Measurements from ENCODE around the gene FAM171A2. TPM values are rescaled to one million over a fixed set of nuclear protein-coding genes. Genes with fewer than 3 reads are reported as not detected.
"Not testable (repeated sequence)": the region's sequence is repeated elsewhere in the genome, so short reads cannot be mapped to it uniquely, and the experiment has no call there.

Gene FAM171A2
- total and polyA plus RNA-seq, 8 donors = 0.24 to 1.3 (median 0.69) TPM

DNA sequence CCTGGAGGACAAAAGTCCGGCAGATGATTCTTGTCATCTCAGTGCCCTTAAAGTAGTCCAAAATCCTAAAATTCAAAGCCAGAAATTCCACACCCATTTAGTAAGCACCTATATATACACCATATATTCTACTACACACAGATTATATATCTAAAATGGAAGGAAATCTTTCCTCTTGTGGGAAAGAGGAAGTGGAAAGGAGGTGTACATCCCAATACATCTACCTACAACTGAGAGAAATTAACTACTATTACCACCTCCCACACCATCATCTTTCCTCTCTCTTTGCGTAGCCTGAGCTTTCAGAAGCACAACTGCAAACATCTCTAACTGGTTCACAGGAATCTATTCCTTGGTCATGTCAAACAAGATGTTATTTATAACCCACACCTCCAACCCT, 31.2 kb upstream of the FAM171A2 start:
- Histone ChIP-seq H3K36me3 (peaks cover 0 to 12% (median 0%) of the 10 kb centered on the region in 3 donors), H3K9me3 (no peaks in the 10 kb centered on the region), H3K27me3 (no peaks in the 10 kb centered on the region), H3K4me1 (no peaks in the 10 kb centered on the region), H3K27ac (no peak overlapping the region), H3K4me3 (no peak overlapping the region)
- no peak for ATAC-seq
- intact Hi-C loops (cut with DNase I) = no loop called here
- TF ChIP-seq, protein P1, sequence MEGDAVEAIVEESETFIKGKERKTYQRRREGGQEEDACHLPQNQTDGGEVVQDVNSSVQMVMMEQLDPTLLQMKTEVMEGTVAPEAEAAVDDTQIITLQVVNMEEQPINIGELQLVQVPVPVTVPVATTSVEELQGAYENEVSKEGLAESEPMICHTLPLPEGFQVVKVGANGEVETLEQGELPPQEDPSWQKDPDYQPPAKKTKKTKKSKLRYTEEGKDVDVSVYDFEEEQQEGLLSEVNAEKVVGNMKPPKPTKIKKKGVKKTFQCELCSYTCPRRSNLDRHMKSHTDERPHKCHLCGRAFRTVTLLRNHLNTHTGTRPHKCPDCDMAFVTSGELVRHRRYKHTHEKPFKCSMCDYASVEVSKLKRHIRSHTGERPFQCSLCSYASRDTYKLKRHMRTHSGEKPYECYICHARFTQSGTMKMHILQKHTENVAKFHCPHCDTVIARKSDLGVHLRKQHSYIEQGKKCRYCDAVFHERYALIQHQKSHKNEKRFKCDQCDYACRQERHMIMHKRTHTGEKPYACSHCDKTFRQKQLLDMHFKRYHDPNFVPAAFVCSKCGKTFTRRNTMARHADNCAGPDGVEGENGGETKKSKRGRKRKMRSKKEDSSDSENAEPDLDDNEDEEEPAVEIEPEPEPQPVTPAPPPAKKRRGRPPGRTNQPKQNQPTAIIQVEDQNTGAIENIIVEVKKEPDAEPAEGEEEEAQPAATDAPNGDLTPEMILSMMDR (IDR thresholded peaks at IDR 0.05) = no peak
- FAIRE-seq = no peak
- WGBS, 2 donors = 97 to 100% methylated on average over 2 of the region's 2 CpGs
- DNase-seq = no peak

DNA sequence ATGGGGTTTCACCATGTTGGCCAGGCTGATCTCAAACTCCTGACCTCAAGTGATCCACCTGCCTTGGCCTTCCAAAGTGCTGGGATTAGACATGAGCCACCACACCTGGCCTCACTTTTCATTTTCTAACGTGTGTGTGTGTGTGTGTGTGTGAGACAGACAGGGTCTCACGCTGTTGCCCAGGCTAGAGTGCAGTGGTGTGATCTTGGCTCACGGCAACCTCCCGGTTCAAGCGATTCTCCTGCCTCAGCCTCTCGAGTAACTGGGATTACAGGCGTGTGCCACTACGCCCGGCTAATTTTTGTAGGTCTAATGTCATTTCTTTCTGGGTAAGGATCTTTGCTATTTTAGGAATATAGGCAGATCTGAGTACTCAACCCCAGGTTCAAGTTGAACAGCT, 30.5 kb upstream of the FAM171A2 start:
- H3K36me3 ChIP-seq; H3K9me3 ChIP-seq; H3K27me3 ChIP-seq; intact Hi-C loops (cut with DNase I); H3K4me3 ChIP-seq; H3K4me1 ChIP-seq; FAIRE-seq; ATAC-seq; H3K27ac ChIP-seq: not testable (repeated sequence)
- 89 to 91% methylated on average over 9 of the region's 9 CpGs for WGBS, 2 donors
- DNase-seq = peak in 1 of 6 donors; percentile 18

DNA sequence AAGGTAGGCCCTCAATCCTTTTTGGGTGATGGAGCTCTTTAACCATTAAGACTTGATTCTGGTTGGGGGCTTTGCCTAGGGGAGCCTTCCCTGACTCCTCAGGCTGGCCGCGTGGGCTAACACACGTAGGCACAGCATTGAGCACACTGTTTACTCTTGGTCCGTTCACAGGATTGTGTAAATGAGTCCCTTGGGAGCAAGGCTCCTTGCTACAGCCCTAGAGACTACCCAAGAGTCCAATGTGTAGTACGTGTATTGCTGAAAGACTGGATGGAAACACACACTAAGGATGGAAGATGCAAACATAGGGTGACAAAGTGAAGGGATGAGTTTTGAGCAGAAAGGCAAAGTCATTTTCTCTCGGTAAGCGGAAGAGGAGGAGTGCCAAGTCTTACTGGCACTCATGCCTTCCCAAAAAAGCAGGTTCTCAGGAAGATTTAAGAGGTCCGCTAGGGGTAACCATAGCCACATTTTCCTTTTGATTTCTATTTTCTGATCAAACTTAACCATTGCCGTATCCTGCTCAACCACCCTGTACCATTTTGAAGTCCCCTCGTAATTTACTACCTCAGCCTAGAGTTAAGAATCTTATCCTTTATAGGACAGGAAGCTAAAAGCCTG, 26.7 kb upstream of the FAM171A2 start:
- TF ChIP-seq, protein P1 (IDR thresholded peaks at IDR 0.05) = no peak
- no peak overlapping the region for H3K4me3 ChIP-seq
- FAIRE-seq = no peak
- ATAC-seq = no peak
- H3K27ac ChIP-seq = no peak overlapping the region
- no peaks in the 10 kb centered on the region for H3K36me3 ChIP-seq
- WGBS, 2 donors = 70 to 73% methylated on average over 10 of the region's 10 CpGs
- no peaks in the 10 kb centered on the region for H3K27me3 ChIP-seq
- no peaks in the 10 kb centered on the region for H3K9me3 ChIP-seq
- peaks cover 0 to 3% (median 0%) of the 10 kb centered on the region in 3 donors for H3K4me1 ChIP-seq
- DNase-seq = no peak
- intact Hi-C loops (cut with DNase I) = no loop called here

DNA sequence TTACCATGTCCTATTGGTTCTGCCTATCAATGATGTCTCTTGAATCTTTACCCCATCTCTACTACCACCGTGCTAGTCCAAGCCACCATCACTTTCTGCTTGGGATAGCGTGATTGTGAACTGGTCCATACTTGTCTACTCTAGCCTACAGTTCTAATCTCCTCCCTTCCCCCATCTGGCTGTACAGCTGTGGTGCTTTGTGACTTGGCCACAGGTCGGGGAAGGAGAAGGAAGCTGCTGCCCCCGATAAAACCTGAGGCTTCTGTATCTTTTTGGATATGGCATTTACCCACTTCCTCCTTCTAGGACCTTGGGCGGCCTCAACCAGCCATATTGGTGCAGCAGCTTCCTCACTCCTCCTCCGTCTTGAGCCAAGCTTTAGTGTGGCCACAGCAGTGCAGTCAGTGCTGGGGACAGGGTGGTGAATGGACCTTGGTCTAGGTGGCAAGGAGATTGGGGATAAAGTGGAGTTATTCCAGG, 26.1 kb upstream of the FAM171A2 start:
- Histone ChIP-seq H3K9me3 (no peaks in the 10 kb centered on the region), H3K27me3 (no peaks in the 10 kb centered on the region), H3K4me1 (peaks cover 0 to 3% (median 0%) of the 10 kb centered on the region in 3 donors), H3K36me3 (no peaks in the 10 kb centered on the region), H3K27ac (no peak overlapping the region), H3K4me3 (no peak overlapping the region)
- WGBS, 2 donors = 84 to 85% methylated on average over 6 of the region's 6 CpGs
- ATAC-seq = no peak
- no peak for FAIRE-seq
- TF ChIP-seq, protein P1 (IDR thresholded peaks at IDR 0.05) = no peak
- DNase-seq = peak in 1 of 6 donors; percentile 24
- intact Hi-C loops (cut with DNase I) = no loop called here

DNA sequence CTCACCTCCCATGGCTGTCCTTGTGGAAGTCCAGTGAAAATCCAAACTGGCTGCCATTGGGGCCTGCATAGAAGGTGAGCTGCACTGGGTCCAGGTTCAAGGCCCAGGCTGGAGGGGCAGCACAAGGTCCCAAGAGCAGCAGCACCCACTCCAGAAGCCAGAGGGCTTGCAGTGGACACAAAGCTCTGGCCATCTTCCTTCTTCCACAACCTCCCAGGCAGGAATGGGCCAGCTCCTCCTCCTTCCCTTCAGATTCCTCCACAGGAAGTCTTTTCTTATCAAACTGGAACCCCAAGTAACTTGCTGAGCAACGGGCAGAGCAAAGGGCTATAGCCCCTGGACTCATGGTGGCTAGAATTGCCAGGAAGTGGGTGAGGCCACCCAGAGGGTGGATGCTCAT, 25.6 kb upstream of the FAM171A2 start, which contains the start of gene ITGA2B:
TSS of gene ITGA2B (minus strand) at position 369 of the 400 bp plus-strand sequence. CDS start at position 193, 176 bp downstream.
- intact Hi-C loops (cut with DNase I) = no loop called here
- ATAC-seq (no peak), DNase-seq (peak in 1 of 6 donors; percentile 27), FAIRE-seq (no peak)
- no peak within 1 kb of the TSS for H3K4me3 ChIP-seq
- WGBS, 2 donors = 35 to 60% methylated on average over 1 of the region's 1 CpG
- H3K27me3 ChIP-seq = no peaks in the 10 kb centered on the region
- H3K4me1 ChIP-seq = peaks cover 0 to 3% (median 0%) of the 10 kb centered on the region in 3 donors
- H3K36me3 ChIP-seq = no peaks in the 10 kb centered on the region
- H3K27ac ChIP-seq = no peak within 1 kb of the TSS
- TF ChIP-seq, protein P1 (IDR thresholded peaks at IDR 0.05) = no peak
- H3K9me3 ChIP-seq = no peaks in the 10 kb centered on the region
